Spleen (tissue), 11 donors: ENCODE results near the gene MCC. TPM values are rescaled to one million over a fixed set of nuclear protein-coding genes. Genes with fewer than 3 reads are reported as not detected.

ENCODE experiments used
- DNase-seq: peaks from one replicate; pipeline ENCODE4 v3.0.0-alpha.2; 2020
- H3K27ac ChIP-seq, 8 donors: fragments of 200-600 bp; sonication (generic) in 7 of 8; 1 replicate in 4 of 8; 2 replicates in 4 of 8; pipeline versions ENCODE4 v1.5.0 to v1.8.0; 2016 to 2021; ENCODE audit warnings: inconsistent platforms in 4 of 8, mild to moderate bottlenecking in 4 of 8, moderate library complexity in 1 of 8
- H3K27me3 ChIP-seq, 7 donors: fragments of 200-600 bp; sonication (generic) in 6 of 7; replicated peaks in 1 of 7; 1 replicate in 4 of 7; 2 replicates in 3 of 7; pipeline versions ENCODE4 v1.5.0 to v1.8.0; 2016 to 2021; ENCODE audit warnings: inconsistent platforms in 3 of 7, mild to moderate bottlenecking in 1 of 7
- H3K36me3 ChIP-seq, 6 donors: fragments of 200-600 bp; sonication (generic) in 5 of 6; 1 replicate in 4 of 6; 2 replicates in 2 of 6; pipeline versions ENCODE4 v1.5.0 to v1.8.0; 2016 to 2021; ENCODE audit warnings: inconsistent platforms in 2 of 6
- H3K4me1 ChIP-seq, 6 donors: fragments of 200-600 bp; sonication (generic) in 5 of 6; 1 replicate in 3 of 6; 2 replicates in 3 of 6; pipeline versions ENCODE4 v1.5.0 to v1.8.0; 2016 to 2021; ENCODE audit warnings: inconsistent platforms in 3 of 6
- H3K4me3 ChIP-seq, 8 donors: fragments of 200-600 bp; sonication (generic) in 7 of 8; 1 replicate in 4 of 8; 2 replicates in 4 of 8; pipeline versions ENCODE4 v1.5.0 to v1.8.0; 2016 to 2021; ENCODE audit warnings: inconsistent platforms in 4 of 8, mild to moderate bottlenecking in 4 of 8, moderate library complexity in 2 of 8
- H3K9me3 ChIP-seq, 8 donors: fragments of 200-600 bp; sonication (generic) in 7 of 8; 1 replicate in 4 of 8; 2 replicates in 4 of 8; pipeline versions ENCODE4 v1.5.0 to v1.8.0; 2016 to 2021; ENCODE audit warnings: inconsistent platforms in 4 of 8
- CTCF ChIP-seq, 11 experiments: fragments of 200-600 bp in 7 of 11; fragments of 450-650 bp in 4 of 11; sonication (generic) in 4 of 11; IDR thresholded peaks in 8 of 11; conservative IDR thresholded peaks in 3 of 11; 1 replicate in 7 of 11; 2 replicates in 4 of 11; pipeline versions ENCODE4 v1.4.0 to v1.8.0; 2016 to 2021; ENCODE audit warnings: antibody characterized with exemption in 11 of 11, inconsistent platforms in 4 of 11, mild to moderate bottlenecking in 1 of 11
- POLR2A ChIP-seq, 3 donors: fragments of 450-650 bp; IDR thresholded peaks; one replicate each; pipeline ENCODE4 v1.5.1; 2017; ENCODE audit warnings: antibody characterized with exemption in 3 of 3, mild to moderate bottlenecking in 1 of 3
- POLR2AphosphoS5 ChIP-seq, 3 donors: sonication (generic); formaldehyde crosslinking; IDR thresholded peaks; one replicate each; pipeline ENCODE4 v1.5.1; 2017; ENCODE audit warnings: antibody characterized with exemption in 3 of 3
- WGBS, 5 donors: extraction: QIAGEN DNeasy Blood & Tissue Kit in 3 of 5; methylation state at CpG; one replicate each; pipeline versions ENCODE4 v1.1.5 to v1.1.7; 2013 to 2018; 5-methylcytosine and 5-hydroxymethylcytosine counted together
- intact Hi-C: fragments of 100-400 bp; cut with DNase I; formaldehyde crosslinking; loops from one replicate; pipeline ENCODE4 v1.15.0; 2023; ENCODE audit warnings: low total_unique reads
- polyA plus RNA-seq, 3 donors: library from polyadenylated mRNA; stranded (reverse); fragments of 200-250 nt; gene quantifications; one replicate each; pipeline ENCODE4 v1.2.1, GENCODE V29; 2013
- small RNA-seq, 4 donors: library from RNA; depleted of rRNA; stranded (forward); fragments of <200 nt; gene quantifications; one replicate each; pipeline ENCODE3, GENCODE V24; 2016
- total RNA-seq, 7 donors: library from RNA; depleted of rRNA in 3 of 7; stranded (reverse); fragments of >200 nt in 3 of 7; fragmentation: NEBNext Ultra II Directional in 4 of 7; extraction: Animal tissue kit (Norgen Biotek cat#: 25700) in 4 of 7; gene quantifications; one replicate each; pipeline versions ENCODE4 v1.1.0 to v1.2.1, GENCODE V29; 2016 to 2021
- donor health status: healthy with polysubstance abuse.
- donor health status: DM: no; HTN: no; CAD: no; lungs with moderate emphysema.
- donor health status: DM: no; HTN: no; CAD: no.
- donor health status: Bipolar disorder and iron deficiency.
- donor health status: healthy.
- donor health status: DM: no; HTN: no; CAD: no.
- donor health status: DM: yes; HTN: yes; CAD: no.

MCC gene
- total and polyA plus RNA-seq, 10 donors, result 1.3 to 32.8 (median 15.8) TPM

DNA sequence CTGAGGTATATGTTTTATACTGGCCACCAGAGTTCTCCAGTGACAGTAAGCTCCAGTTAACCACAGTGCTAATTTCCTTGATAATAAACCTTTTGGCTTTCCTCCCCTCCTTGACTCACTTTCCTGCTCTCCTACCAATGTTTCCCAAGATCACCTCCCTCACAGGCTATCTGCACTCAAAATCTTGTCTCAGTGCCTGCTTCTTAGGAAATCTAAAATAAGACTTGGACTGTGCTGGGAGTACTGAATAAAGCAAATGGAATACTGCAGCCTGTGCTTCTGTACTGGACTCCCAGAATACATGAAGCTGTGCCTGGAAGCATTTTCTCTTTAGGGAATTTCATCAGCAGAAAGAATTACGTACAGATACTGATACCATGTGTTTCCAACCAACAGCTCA lies 513.4 kb downstream of the MCC start:
- Histone ChIP-seq H3K9me3 (no peaks in the 10 kb centered on the region), H3K27me3 (no peaks in the 10 kb centered on the region), H3K4me1 (peaks cover 17 to 33% (median 29%) of the 10 kb centered on the region in 6 donors), H3K36me3 (no peaks in the 10 kb centered on the region), H3K27ac (no peak overlapping the region), H3K4me3 (no peak overlapping the region)
- intact Hi-C loops, result loop anchor here (10.0 kb wide), 1 partner anchor 50 kb away; the partner anchor contains the start of gene REEP5
- 93 to 100% (median 97%) methylated on average over 1 of the region's 1 CpG for WGBS, 5 donors
- no peak for TF ChIP-seq POLR2AphosphoS5 (IDR thresholded peaks at IDR 0.05)
- TF ChIP-seq POLR2A (IDR thresholded peaks at IDR 0.05), result no peak
- TF ChIP-seq CTCF (IDR thresholded peaks at IDR 0.05 in 8 of 11, conservative IDR thresholded peaks at IDR 0.05 in 3 of 11), result no peak
- no peak for DNase-seq

DNA sequence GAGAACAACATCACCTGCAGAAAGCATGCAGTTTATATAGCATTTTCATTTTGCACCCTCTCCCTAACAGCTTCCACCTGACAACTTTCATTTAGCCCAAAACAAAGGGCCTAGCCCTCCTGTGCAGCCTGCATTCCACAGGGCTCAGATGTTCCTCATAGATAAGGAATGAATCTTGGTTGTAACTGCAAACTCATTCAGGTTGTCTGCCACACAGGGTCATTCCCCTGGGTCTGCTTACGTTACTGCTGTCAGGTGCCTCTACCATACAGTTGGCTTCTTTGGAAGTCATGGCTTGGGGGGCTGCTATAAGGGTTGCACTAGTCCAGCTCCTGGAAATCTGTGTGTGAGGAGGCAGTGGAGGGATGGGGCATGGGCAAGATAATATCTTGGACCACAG lies 514.3 kb downstream of the MCC start:
- intact Hi-C loops, result loop anchor here (10.0 kb wide), 1 partner anchor 49 kb away; the partner anchor contains the start of gene REEP5
- Histone ChIP-seq H3K27ac (no peak overlapping the region), H3K4me3 (no peak overlapping the region), H3K4me1 (peaks cover 7 to 23% (median 19%) of the 10 kb centered on the region in 6 donors), H3K36me3 (no peaks in the 10 kb centered on the region), H3K9me3 (no peaks in the 10 kb centered on the region), H3K27me3 (no peaks in the 10 kb centered on the region)
- WGBS, 5 donors, result 68 to 88% (median 76%) methylated on average over 1 of the region's 1 CpG
- DNase-seq, result no peak
- TF ChIP-seq CTCF (IDR thresholded peaks at IDR 0.05 in 8 of 11, conservative IDR thresholded peaks at IDR 0.05 in 3 of 11) (no peak), POLR2AphosphoS5 (IDR thresholded peaks at IDR 0.05) (no peak), POLR2A (IDR thresholded peaks at IDR 0.05) (no peak)

- intact Hi-C loops, result loop anchor here (10.0 kb wide), 1 partner anchor 48 kb away; the partner anchor contains the start of gene REEP5
- H3K27ac ChIP-seq, result no peak overlapping the region
- no peaks in the 10 kb centered on the region for H3K9me3 ChIP-seq
- DNase-seq, result no peak
- H3K36me3 ChIP-seq, result no peaks in the 10 kb centered on the region
- H3K4me1 ChIP-seq, result peaks cover 4 to 14% (median 10%) of the 10 kb centered on the region in 6 donors
- TF ChIP-seq POLR2AphosphoS5 (IDR thresholded peaks at IDR 0.05), result no peak
- TF ChIP-seq POLR2A (IDR thresholded peaks at IDR 0.05), result no peak
- TF ChIP-seq CTCF (IDR thresholded peaks at IDR 0.05 in 8 of 11, conservative IDR thresholded peaks at IDR 0.05 in 3 of 11), result no peak
- no peak overlapping the region for H3K4me3 ChIP-seq
- 86 to 94% (median 89%) methylated on average over 1 of the region's 1 CpG for WGBS, 5 donors
- no peaks in the 10 kb centered on the region for H3K27me3 ChIP-seq
These were observed 515.2 kb downstream of the MCC start for GRCh38 chr5:112973036-112973435.

Small RNA genes lying within 50 kb of the gene (small RNA-seq; reads per million reads assigned to genes)
- gene RNU4ATAC13P, result 0 to 0.06 (median 0) reads per million in 4 donors

Other genes starting within 250 kb of the MCC start
- not detected for gene TSSK1B, start 53.5 kb downstream of the MCC start, total RNA-seq
- not detected for gene TSSK1B, start 53.5 kb downstream of the MCC start, polyA plus RNA-seq
- 10 to 100 TPM; 27.9 to 52.2 (median 38.6) TPM for gene YTHDC2, start 25.2 kb upstream of the MCC start, total RNA-seq
- gene YTHDC2, start 25.2 kb upstream of the MCC start, polyA plus RNA-seq, result 10 to 100 TPM in 2 of 3 donors, 1 to 10 TPM in 1; 9.3 to 12.6 (median 12.1) TPM